Measurements from ENCODE around the gene POLR2F.

Gene POLR2F

DNA sequence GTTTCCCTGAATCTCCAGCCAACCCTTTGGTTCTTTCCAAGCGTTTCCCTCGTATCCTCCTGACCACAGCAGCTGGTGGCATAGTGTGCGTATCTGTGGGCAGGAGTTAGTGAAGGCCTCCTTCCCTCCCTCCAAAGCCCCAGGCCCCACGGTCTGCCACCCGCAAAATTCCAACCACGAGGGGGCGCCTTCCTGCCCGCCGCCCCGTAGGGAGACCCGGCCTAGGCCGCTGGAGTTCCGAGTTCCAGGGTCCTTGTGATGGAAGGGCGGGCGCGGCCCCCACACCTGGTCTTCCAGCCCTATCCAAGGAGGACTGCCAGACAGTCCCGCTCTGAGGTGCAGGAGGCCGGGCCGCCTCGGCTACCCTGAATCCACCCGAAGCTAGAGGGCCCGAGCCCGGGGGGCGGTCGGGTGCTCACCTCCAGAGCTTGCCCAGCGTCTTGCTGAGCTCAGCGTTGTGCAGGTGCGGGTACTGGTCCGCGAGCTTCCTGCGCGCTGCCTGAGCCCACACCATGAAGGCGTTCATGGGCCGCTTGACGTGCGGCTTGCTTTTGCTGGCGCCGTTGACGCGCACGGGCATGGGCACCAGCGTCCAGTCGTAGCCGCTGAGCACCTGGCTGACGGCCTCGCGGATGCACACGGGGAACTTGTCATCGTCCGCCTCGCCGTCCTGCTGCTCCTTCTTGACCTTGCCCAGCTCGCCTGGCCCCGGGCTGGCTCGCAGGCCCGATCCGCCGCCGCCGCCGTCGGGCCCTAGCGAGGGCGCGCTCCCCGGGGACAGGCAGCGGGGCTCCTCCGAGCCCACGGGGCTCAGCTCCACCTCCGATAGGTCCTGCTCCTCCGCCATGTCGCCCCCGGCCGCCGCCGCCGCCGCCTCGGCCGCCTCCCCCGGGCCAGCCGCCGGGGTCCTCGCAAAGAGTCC lies 29.7 kb downstream of the POLR2F start:
- no peak for DNase-seq

DNA sequence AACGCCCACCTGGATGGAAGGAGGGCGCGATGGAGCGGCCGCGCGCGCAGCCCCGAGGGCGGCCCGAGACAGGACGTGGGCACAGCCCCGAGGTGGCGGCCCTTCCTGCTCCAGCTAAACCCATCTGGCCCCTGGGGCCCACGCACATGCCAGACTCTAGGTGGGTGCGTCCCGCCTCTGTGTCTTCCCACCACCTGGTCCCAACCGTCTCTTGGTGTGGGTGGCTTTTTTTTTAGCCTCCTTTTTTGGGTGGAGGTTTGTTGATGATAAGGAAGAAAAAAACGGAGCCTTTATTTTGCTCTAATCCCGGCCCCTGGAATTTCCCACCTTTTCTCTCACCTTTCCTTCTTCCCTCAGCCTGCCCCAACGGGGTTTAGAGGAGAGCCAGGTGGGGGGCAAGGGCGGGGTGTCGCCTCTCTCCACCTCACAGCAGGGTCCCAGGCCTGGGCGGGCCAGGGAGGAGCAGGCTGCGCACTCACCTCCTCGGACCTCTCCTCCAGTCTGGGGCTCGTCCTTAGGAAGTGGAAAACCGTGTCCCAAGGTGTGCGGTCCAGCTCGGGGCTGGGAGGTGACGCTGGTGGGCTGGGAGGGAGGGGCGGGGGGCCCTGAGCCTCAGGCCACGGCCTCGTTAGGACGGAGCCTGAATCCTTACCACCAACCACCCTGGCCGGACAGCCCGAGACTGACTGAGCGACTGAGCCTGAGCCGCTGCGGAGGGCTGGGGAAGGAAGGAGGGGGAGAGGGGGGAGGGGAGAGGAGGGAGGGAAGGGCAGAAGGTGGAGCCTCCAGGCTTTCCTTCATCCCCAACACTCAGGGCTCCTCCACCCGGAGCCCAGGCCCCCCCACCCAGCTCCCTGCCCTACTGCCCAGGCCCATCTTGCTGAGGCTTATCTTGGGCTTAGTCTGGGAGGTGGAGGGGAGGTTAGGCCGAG lies 30.6 kb downstream of the POLR2F start, which contains the start of gene SOX10:
TSS of gene SOX10 (minus strand) at position 696 of the 932 bp plus-strand sequence. CDS start 771 bp downstream, outside the sequence.
- no peak for DNase-seq

DNA sequence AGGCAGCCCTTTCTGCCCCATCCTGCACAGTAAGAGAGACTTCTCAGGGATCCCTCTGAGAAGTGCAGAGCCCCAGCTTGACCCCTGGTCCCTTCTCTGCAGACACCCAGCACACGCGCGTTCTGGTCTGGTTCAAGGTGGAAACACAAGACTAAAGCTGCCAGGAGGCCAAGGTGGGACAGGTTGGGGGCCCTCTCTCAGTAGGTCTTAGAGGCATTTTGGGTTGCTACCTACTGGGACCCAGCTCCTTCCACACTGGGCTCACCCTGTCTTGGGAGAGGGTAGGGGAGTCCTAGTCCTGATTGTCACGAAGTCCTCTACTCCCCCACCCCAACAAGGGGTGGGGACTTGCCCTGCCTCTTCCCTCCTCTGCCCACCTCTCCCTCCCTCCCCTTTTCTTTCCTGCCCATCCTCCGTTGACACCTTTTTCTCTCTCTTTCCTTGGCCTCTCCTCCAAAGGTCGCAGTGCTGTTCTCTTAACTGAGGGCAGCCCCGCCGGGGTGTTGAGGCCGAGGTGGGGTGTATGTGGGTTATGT lies 31.6 kb downstream of the POLR2F start:
- DNase-seq: no peak

DNA sequence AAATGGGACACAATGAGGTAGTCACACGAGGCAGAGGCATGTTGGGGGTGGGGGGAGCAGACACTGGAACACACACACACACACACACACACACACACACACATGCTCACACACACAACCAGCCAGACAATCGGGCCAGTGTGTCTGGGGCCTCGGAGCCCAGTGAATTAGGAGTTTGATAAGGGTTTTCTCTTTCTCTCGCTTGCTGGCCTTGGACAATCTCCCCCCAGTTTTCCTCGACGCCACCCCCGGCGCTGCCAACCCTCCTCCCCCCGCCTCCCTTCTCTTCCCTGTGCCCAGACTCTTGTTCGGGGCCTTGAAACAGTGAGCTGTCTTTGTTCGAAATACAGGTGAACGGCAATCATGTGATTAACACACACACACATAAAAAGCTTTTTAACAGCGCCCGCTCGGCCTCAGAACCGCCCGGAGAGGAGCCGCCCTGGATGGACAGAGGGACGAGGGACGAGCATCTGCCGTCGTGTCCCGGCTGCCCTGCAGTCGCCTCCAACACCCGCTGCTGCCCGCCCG lies 32.3 kb downstream of the POLR2F start:
- DNase-seq: no peak

DNA sequence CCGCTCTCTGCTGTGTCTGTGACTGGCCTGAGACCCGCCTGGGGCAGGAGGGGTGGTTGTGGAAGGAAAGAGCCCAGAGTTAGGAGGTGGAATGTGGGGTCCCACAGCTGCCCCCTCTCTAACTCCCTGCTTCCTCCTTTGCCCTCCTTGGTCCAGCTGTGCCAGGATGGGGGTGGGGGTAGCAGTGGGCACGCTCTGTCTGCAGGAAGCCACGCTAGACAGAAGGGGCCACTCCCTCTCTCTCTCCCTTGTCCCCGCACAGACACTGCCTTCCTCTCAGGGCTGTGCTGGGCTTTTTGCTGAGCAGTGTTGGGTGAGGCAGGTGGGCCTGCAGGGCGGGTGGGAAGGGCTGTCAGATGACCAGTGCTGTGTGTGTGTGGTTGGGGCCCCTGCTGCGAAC lies 32.9 kb downstream of the POLR2F start:
- DNase-seq: no peak

DNA sequence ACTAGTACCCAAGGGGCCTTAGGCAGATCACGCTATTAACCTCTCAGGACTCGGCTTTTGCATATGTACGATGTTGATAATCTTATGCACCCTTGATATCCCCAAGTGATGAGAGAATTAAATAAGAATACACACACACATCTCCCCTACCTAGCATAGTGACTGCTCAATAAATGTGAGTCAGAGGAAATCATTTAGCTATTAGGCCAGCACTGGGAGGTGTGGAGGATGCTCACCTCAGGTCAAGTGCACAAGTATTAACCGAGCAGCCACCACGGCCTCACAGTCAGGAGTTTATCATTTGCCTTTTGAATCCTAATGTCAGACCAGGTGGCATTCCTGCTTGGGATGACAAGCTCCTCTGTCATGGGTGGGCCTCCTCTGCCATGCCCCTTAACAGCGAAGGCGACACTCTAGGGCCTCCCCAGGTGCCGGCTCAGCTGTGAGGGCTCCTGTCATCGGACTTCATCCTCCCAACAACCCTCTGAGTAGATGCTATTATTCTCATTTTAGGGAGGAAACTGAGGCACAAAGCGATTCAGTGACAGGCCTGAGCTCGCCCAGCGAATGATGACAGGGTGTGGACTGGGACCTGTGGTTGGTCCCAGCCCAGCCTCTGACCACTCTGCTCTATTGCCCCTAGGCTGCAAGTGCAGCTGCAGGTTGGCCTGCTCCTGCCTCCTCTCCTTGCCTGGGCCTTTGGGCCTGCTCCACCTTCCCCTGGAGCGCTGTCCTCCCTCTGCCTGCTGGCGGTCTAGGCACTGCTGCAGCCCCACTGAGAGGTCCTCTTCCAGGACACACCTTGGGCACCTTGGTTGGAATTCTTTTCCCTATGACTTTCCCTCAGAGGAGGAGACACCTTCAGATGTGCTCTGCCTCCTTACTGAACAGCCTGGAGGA lies 35.9 kb downstream of the POLR2F start:
- DNase-seq: no peak

DNA sequence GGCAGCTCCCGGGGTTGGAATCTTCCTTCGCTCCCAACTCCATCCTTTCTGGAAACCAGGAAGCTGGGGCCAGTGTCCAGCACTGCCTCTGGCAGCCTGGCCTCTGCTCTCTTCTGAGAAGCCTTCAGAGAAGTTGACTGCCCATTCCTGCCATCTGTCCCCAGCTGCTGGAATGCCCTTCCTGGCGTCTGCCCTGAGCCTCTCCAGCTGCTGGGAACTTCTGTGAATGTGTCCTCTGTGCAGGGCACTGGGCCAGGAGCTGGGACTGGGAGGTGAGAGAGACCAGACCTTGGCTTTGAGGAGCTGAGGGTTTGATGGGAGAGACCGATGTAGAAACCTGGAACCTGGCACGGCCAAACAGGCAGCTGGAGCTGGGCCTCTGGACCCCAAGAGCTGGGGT lies 36.8 kb downstream of the POLR2F start:
- DNase-seq: no peak

DNA sequence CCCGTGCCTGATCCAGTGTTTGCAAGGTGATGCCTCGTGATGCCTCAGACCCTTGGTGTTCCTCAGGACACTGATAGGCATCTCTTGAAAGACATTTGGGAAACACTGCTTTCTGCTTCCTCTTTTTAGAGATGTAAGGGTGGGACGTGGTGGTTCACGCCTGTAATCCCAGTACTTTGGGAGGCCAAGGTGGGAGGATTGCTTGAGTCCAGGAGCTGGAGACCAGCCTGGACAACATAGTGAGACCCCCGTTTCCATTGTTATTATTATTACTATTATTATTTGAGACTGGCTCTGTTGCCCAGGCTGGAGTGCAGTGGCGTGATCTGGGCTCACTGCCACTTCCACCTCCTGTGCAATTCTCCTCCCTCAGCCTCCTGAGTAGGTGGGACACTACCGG lies 37.4 kb downstream of the POLR2F start:
- no peak for DNase-seq

DNA sequence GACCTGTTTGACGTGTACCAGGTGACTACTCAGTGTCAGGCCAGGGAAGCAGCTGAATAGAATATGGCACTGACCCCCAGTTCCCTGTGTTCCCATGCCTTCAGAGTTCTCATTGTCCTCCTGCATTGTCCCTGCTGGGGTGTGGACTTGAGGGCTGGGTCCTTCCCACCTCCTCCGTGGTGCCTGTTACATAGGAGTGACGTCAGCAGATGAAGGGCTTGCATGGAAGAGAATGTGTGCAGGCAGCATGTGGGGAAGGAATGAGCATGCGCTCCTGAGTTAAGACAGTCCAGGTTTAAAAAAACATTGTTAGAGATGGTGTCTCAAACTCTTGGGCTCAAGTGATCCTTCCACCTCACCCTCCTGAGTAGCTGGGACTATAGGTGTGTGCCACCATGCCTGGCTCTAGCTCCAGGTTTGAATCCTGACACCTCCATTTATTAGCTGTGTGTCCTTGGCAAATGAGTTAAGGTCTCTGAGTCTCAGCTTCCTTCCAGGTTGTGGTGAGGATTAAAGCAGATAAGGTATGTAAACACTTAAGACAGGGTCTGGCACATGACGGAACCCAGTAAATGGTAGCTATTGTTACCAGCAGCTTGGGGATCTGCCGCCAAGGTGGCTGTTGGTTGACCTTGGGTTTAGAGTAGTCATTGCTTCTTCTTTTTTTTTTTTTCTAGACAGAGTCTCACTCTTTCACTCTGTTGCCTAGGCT lies 38.4 kb downstream of the POLR2F start:
- no peak for DNase-seq

DNA sequence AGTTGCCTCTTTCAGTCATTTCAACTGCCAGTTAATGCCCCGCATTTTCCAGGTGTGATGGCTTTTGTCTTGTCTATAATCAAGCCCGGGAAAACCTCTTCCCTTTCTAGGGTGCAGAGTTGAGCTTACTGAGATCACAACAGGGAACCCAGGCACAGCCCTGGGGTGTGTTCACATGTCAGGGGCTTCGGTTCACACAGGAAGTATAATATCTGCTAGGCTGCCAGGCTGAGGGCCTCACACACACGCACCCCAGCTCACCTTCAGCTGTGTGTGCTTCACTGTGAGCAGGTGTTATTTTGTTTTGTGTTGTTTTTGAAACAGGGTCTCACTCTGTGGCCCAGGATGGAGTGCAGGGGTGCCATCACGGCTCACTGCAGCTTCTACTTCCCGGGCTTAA lies 40.5 kb downstream of the POLR2F start:
- DNase-seq: no peak

DNA sequence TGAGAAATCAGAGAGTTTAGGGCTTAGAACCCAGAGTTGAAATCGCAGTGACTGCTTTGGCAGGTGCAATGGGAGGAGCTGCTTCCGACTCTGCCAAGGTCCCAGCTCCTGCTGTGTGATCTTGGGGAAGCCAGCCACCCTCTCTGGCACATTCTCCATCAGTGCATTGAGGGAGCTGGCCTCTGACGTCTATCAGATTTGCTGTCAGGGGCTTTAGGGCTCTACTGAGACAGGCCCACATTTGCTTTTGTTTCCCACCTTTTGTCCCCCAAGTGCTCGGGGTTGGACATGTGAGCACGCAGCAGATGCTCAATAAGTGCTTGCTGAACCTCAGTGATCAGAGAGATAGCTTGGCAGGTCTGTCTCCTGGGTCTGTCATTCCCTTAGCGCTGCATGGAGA lies 41.5 kb downstream of the POLR2F start:
- DNase-seq: no peak

DNA sequence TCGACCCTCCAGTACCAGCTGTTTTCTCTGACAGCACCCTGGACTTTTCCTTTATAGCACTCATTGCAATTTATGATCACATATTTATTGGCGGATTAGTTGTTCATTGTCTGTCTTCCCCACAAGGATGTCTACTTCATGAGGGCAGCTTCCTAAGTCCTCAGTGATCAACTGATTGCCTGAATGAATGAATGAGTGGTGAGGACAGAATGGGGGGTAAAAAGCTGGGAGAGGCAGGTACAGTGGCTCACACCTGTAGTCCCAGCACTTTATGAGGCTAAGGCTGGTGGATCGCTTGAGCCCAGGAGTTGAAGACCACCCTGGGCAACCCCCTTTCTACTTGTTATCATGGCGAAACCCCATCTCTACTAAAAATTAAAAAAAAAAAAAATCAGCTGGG lies 42.0 kb downstream of the POLR2F start:
- DNase-seq: no peak

DNA sequence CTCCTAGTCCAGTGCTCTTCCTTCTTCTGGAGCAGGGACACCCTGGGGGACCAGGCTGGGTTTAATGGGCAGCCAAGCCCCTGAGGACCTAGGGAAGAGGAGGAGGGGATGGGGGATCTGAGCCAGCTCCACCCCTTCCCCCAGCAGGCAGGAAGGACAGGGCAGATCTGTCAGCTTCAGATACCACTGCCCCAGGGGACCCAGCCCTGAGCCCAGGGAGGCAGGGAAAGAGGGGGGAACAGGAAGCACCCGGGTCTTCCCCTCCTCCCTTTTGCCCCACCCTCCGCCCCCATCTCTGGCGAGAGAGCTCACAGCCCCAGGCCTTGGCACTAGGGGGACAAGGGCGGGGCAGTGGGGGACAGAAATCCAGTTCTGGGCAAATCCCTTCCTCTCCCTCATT lies 42.6 kb downstream of the POLR2F start:
- no peak for DNase-seq

DNA sequence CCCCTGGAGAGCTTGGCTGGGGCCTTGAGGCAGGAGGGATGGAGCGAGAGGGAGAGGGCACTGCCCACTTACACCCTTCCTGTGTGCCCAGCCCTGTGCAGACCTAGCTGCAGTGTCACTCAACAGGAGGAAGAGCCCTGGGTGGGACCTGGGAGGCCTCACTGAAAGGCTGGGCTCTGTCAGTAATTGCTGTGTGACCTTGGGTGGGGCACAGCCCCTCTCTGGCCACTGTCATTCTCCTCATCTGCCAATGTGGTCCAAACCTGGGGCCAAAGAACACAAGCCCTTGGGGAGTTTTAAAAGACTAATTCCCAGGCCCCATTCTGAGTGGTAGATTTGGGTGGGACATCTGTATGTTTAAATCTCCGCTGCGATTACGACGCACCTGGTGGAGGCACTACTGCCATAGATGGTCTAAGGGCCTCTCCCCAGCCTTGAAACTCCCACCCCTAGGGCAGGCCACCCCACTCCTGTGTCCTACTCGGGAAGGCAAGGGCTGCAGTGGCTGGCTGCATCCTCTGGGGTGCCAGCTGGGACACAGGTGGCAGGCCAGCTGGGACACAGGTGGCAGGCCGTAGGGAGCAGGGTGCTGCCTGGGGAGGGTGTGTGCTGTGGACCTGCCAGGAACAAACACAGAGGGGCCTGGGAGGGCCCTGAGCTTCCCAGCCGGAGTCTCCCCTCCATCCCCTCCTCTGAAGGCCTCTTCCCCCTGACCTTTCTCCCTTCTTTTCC lies 43.2 kb downstream of the POLR2F start:
- DNase-seq: no peak

DNA sequence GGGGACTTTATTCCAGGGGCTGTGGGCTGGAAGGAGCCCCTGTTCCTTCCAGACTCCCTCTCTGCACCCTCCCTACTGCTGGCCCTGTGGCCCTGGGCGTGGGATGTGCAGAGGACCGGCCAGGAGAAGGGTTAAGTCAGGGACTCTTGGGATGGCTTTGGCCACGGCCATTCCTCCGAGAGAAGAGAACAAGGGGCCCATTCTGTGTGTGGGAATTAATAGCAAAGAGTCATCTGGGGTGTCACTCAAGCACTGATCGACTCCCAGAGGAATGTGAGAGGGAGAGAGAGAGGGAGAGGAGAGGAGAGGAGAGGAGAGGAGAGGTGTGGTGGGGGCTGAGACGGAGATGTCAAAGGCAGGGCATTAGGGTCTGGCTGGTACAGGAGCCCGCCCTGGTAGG lies 45.0 kb downstream of the POLR2F start:
- no peak for DNase-seq

DNA sequence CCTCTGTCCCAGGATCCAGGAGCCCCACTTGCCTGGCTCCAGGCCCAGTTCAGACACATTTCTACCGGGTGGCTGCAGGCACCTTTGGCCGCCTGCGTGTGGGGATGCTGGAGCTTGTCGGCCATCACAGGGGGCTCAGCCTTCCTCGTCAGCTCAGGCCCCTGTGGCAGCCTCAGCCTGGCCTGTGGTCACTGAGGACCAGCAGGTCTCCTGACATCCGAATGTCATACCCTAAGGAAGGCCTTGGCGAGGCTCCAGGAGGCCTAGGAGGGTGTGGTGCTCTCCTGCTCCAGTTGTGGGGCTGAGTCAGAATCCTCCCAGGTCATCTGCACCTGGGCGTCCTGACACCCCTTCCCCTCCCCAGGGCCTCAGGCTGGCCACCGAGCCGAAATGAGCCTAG lies 45.7 kb downstream of the POLR2F start:
- DNase-seq: no peak

DNA sequence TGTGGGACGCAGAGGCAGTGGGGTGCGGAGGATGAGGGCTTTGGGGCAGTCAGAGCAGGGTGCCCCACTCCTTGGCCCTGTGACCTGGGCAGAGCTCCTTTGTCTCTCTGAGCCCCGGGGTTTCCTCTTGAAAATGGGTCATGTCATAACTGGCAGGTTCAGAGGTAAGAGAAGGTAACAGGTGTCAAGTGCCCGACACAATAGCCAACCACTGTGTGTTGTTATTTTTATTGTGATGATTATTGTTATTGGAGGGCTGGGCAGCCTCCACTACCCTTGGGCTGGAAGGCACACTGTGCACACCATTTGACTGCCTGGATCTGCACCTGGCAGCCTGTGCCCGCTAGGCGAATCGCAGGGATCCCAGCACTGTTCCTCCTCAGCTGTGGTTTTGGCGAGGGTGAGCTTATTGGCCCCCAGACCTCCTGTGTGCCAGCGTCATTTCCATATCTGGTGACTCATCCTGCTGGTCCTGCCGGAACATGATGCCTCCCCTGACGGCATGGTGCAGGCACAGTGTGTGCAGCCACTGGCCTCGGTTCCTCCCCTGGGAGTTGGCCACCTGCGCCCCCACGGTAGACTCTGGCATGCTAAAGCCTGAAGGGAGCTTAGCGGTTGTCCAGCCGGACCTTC lies 46.3 kb downstream of the POLR2F start:
- no peak for DNase-seq

DNA sequence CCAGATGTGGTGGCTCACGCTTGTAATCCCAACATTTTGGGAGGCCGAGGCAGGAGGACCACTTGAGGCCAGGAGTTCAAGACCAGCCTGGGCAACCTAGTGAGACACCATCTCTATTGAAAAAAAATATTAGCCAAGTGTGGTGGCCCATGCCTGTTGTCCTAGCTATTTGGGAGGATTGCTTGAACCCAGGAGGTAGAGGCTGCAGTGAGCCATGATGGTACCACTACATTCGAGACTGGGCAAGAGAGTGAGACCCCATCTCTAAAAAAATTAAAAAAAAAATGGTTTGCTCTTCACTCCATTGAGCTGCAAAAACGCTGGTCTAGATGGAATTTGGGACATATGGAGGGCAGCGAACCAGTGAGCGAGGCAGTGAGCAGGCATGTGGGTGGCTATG lies 52.4 kb downstream of the POLR2F start:
- no peak for DNase-seq

DNA sequence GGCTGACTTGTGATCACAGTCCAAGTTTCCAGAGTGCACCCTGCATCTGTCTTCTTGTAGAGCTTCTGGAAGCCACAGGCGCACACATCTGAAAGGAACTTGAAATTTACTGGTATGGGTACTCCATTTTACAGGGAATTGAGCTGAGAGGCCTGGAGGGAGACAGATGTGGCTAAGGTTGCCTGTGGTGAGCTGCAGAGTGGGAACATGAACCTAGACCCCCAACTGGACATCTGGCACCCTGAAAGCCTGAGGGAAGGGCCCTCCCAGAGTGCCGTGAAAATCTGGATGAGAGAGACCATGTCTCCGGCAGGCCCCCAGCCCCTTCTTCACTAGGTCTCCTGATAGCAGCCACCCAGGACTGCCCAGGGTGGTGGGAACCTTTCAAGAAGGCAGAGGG lies 53.4 kb downstream of the POLR2F start:
- no peak for DNase-seq

DNA sequence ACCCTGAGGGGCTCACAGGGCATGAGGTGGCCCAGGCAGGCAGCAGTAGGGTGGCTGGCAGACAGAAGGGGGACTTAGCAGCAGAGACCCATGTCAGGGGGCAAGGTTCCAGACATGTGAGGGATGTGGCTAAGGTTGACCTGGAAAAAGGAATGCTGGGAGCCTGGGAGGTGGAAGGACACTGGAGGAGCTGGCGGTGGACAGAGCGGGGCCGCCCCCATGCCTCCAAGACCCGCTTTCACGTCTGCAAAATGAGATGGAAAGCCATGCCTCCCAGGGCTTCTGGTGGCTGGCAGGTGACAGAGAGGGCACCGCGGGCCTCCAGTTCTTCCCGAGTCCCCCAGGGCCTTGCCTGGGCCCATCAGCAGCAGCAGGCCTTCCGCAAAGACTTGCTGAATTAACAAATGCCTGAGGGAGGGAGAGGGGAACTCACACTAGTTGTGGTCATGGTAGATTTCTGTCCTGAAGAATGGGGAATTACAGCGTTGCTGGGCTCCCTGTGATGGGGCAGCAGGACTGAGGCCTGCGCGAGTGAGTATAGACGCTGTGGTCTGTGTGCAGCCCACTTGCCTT lies 53.9 kb downstream of the POLR2F start:
- DNase-seq: no peak

All from Kasumi-1 (cell line).